ENCODE results near the gene PPFIA3. TPM values are rescaled to one million over a fixed set of nuclear protein-coding genes. Genes with fewer than 3 reads are reported as not detected.
"Not testable (repeated sequence)": the region's sequence is repeated elsewhere in the genome, so short reads cannot be mapped to it uniquely, and the experiment has no call there.

PPFIA3 gene
- 3.1 TPM for total RNA-seq
- long read RNA-seq, partial matches to known transcripts, result 2 of 8 reads
- long read RNA-seq, other reads (novel, unspliced or antisense), result 3 of 8 reads

DNA sequence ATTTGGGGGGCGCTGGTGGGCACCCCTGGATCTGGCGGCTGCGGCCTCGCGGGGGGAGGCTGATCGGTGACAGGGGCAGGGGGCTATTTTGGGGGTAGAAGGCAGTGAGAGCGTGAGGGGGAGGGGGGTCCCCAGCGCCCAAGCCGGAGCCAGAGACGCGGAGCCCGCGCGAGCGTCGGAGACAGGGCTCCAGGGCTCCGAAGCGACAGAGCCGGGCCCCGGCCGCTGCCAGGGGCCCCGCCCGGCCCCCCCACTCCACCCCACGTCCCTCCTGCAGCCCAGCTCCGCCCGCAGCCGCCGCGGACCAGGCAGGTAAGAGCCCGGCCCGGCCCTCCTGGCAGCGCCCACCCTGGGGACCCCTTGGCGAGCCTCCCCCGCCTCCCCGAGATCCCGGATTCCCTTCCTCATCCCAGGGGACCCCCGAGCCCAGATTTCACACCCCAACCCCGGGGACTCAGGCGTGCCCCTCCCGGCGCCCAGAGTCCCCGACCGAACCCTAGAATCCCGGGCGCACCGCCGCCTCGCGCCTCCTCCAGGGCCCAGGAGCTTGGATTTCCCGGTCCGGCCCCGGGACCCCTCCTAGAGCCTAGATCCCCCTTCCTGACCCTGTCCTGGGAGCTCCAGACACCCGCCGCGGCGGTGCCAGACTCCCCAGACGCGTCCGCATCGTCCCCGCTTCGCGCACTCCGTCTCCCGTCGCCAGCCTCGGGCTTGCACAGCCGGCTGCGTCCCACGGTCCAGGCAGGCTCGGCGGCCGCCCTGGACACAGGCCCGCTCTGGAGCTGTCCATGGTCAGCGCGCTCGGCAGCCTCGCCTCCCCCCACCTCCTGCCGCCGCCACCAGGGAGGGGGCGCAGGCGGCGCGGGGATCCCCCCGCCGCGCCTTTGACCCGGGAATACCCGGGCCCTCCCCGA, at the start of gene PPFIA3:
Gene PPFIA3 (plus strand): TSS at position 134 of the 914 bp plus-strand sequence. CDS start 8,330 bp downstream, outside the sequence.
- no peak for DNase-seq (ENCODE audit: low spot score)

DNA sequence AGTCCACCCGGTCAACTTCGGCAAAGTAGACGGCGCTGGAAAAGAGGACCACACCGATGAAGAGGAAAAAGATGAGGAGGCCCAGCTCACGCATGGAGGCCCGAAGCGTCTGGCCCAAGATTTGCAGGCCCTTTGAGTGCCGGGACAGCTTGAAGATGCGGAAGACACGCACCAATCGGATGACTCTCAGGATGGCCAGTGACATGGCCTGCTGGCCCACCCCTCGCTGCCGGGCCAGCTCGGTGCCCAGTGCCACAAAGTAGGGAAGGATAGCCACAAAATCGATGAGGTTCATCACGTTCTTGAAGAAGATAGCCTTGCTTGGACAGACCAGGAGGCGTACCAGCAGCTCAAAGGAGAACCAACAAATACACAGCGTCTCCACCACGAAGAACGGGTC, 48.9 kb upstream of the PPFIA3 start:
- DNase-seq (ENCODE audit: low spot score), result no peak

DNA sequence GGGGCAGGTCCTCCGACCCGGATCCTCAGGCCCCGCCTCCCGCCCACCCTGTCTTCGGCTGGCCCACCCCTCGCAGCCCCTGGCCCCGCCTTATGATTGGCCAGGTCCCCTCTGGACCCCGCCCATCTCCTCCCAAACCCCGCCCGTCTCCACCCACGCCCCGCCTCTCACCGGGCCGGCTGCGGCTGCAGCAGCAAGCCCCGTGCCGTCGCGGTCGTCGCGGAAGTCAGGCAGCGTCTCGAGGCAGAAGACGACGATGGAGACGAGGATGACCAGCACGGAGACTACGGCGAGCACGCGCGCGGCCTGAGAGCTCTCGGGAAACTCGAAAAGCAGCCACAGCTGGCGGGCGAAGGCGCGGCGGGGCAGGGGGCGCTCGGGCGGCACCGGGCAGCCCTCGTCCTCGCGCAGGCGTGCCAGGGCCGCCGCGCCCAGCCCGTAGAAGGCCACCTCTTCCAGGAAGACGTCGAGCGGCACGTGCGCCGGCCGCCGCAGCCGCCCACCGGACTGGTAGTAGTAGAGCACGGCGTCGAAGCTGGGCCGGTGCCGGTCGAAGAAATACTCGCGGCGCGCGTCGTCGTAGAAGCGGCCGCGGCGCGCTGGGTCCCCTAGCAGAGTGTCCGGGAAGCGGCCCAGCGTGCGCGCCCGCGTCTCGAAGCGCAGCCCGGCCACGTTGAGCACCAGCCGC, 47.3 kb upstream of the PPFIA3 start:
- no peak for DNase-seq (ENCODE audit: low spot score)

DNA sequence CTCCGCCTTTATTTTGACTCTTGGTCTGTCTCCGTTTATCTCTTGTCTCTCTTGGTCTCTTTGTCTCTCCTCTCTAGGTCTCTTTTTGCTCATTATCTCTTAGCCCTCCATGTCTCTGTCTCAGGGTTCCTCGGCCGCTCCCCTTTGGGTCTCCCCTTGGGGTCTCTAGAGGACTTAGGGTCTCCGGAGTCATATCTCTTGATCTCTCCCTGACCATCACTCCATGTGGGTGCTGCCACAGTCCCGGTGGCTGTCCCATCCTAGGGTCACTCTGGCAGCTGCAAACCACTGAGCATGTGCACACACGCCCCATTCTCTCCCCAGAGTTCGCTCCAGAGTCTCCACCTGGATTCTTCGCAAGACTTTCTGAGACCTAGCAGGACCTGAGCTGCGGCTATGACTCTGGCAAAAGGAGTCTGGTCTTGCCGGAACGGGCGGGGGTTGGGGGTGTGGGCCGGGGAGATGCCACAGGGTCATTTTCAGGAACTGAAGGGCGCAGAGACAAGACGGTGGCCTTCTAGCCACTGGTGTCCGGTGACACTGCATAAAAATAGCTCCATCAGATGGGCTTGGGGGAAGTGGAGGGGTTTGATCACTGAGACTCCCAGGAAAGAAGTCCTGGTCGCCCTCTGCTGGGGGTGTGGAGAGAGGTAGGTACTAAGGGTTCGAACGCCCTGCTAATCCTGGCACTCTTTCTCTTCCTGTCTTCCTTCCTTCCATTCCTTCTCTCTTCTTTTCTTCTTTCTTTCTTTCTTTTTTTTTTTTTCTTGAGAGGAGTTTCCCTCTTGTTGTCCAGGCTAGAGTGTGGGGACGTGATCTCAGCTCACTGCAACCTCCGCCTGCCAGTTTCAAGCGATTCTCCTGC, 45.6 kb upstream of the PPFIA3 start:
- DNase-seq (ENCODE audit: low spot score), result no peak

DNA sequence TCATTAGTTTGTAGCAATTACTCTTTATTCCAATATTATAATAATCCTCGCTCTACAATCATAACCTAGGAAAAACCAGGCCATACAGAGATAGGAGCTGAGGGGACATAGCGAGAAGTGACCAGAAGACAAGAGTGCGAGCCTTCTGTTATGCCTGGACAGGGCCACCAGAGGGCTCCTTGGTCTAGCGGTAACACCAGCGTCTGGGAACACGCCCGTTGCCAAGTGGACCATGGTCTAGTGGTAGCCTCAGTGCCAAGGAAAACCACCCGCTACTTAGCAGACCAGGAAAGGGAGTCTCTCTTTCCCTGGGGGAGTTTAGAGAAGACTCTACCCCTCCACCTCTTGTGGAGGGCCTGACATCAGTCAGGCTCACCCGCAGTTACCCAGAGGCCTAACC, 44.5 kb upstream of the PPFIA3 start:
- DNase-seq (ENCODE audit: low spot score), result not testable (repeated sequence)

DNA sequence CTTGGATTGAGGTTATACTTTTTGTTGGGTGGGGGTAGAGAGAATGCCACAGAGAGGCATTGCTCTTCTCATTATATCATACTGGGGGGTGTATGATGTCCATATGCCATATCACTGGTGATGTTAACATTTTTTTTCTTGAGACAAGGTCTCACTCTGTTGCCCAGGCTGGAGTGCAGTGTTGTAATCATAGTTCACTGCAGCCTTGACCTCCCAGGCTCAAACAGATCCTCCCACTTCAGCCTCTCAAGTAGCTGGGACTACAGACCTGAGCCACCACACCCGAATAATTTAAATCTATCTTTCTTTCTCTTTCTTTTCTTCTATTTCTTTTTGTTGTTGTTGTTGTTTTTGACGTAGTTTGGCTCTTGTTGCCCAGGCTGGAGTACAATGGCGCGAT, 39.0 kb upstream of the PPFIA3 start:
- no peak for DNase-seq (ENCODE audit: low spot score)

DNA sequence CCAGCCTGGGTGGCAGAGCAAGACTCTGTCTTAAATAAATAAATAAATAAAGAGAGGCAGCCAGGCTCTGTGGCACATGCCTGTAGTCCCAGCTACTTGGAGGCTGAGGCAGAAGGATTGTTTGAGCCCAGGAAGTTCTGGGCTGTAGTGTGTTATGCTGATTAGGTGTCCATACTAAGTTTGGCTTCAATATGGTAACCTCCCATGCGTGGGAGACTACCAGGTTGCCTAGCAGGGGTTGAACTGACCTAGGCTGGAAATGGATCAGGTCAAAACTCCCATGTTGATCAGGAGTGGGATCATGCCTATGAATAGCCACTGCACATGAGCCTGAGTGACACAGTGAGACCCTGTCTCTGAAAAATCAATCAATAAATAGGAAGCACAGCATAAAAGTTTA, 38.1 kb upstream of the PPFIA3 start:
- no peak for DNase-seq (ENCODE audit: low spot score)

DNA sequence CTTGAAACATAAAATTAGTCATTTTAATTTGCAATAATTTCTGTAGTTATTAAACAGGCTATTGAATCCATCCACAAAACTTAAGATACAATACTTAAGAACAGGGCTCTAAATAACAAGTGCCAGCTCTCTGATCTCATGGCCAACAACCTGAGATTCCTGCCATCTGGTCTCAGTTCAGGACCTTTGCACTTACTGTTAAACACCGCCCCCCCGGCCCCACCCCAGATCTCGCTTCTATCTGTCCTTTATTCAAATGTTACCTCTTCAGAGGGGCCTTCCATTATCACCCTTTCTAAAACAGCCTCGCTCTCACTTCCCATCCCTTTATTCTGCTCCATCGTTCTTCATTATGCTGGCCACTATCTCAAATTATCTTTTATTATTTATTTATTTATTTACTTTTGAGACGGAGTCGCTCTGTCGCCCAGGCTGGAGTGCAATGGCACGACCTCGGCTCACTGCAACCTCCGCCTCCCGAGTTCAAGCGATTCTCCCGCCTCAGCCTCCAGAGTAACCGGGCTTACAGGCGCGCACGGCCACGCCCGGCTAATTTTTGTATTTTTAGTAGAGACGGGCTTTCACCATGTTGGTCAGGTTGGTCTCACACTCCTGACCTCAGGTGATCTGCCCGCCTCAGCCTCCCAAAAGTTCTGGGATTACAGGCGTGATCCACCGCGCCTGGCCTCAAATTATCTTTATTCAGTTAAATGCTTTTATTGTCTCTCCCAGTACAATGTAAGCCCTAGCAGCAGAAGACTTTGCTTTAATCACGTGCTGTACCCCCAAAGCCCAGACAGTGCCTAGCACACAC, 34.9 kb upstream of the PPFIA3 start:
- no peak for DNase-seq (ENCODE audit: low spot score)

DNA sequence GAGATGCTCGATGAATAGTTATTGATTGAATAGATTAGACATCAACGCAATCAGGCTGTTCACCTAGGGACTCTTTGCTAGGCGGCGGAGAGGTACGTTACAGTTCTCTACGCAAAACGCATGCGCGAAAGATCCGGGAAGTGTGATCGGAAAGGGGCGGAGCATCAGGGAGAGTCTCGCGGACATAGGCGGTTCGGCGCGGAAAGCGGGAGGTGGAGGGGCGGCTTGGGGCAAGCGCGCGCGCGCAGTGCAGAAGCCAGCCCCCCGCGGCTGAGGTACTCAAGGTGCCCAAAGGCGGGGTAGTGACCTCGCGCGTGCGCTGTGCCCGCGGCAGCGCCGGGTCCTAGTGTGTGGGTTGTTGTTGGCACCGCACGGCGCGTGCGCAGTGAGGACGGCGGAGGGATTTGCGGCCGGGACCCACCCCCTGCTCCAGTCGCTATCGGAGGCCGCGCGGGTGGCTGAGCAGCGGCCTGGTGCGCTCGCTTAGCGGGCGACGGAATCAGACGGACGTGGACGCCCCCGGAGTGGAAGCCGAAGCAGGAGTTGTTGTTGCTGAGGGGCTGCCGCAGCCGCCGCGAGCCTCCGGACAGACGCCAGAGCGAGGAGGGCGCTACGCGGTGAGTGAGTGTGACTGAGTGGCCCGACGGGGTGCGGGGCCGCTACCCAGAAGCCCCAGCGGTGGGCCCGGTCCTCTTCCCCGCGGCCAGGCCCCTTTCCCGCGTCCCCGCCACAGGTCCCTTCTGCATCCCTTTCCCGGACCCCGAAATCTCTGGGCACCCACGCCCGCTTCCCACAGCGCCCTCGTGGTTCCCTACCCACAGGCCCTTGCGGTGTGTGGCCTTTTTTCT, 34.1 kb upstream of the PPFIA3 start, which contains the start of gene SNRNP70:
Gene SNRNP70 (plus strand): TSS at position 432 of the 848 bp plus-strand sequence. CDS start 964 bp downstream, outside the sequence.
- DNase-seq (ENCODE audit: low spot score), result peak; percentile 100

DNA sequence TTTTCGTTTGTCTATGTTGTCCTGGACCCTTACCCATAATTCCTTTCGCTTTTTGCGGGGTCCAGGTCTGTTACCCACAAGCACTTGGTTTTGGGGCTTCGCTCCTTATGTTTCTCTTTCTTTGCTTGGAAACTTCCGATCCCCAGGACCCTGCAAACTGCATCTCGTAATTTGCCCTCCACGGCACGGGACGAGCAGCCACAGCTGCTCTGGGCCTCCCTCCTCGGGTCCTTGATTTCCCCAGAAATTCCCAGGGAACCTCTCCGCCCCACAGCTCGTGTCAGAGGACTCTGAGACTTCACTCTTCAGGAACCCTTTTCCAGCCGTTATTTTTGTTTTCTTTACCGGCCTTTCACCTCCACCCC, 33.5 kb upstream of the PPFIA3 start:
- no peak for DNase-seq (ENCODE audit: low spot score)

DNA sequence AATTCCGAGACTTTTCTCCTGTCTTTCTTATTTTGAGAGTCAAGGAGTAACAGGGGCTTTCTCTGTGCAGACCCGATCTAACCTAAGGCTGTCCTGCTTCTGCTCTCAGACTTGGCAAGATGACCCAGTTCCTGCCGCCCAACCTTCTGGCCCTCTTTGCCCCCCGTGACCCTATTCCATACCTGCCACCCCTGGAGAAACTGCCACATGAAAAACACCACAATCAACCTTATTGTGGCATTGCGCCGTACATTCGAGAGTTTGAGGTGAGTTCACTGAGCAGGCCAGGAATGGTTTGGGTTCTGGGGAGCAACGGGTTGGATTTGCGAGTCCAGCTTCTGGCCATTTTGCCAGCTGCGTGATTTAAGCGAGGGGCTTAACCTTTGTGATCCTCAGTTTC, 33.0 kb upstream of the PPFIA3 start:
- no peak for DNase-seq (ENCODE audit: low spot score)

DNA sequence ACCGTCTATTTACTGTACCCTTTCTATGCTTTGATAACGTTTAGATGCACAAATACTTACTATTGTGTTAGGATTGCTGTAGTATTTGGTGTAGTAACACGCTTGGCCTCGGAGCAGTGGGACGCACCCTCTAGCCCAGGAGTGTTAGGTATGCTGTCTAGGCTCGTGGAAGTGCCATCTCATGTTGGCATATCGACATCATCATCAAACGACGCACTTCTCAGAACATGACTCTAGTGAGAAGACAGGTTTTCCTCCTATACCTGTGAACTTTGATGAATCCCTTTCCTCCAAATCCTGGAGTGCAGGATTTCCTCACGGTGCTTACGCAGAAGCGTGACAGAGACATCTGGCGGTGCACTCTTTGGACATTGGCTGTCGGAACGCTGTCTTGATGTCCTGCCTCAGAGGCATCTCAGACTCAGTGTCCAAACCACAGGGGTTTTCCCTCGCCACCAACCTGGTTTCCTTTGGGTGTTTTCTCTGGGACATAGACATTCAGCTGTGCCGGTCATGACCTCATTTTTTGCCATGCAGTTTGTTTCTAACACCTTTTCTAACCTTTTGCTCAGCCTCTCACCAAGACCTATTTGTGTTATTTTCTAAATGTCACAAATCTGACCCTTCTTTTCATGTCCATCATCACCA, 27.8 kb upstream of the PPFIA3 start:
- DNase-seq (ENCODE audit: low spot score), result no peak

DNA sequence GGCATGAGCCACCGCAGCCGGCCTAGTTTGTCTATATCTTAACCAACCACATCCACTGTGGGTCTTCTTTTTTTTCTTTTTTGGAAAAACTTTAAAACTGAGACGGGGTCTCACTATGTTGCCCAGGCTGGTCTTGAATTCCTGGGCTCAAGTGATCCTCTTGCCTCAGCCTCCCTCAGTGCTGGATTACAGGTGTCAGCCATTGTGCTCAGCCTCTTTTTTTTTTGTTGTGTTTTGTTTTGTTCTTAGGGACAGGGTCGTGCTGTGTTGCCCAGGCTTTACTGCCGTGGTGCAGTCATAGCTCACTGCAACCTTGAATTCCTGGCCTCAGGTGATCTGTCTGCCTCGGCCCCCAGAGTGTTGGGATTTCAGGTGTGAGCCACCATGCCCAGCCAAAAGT, 26.7 kb upstream of the PPFIA3 start:
- DNase-seq (ENCODE audit: low spot score), result no peak

DNA sequence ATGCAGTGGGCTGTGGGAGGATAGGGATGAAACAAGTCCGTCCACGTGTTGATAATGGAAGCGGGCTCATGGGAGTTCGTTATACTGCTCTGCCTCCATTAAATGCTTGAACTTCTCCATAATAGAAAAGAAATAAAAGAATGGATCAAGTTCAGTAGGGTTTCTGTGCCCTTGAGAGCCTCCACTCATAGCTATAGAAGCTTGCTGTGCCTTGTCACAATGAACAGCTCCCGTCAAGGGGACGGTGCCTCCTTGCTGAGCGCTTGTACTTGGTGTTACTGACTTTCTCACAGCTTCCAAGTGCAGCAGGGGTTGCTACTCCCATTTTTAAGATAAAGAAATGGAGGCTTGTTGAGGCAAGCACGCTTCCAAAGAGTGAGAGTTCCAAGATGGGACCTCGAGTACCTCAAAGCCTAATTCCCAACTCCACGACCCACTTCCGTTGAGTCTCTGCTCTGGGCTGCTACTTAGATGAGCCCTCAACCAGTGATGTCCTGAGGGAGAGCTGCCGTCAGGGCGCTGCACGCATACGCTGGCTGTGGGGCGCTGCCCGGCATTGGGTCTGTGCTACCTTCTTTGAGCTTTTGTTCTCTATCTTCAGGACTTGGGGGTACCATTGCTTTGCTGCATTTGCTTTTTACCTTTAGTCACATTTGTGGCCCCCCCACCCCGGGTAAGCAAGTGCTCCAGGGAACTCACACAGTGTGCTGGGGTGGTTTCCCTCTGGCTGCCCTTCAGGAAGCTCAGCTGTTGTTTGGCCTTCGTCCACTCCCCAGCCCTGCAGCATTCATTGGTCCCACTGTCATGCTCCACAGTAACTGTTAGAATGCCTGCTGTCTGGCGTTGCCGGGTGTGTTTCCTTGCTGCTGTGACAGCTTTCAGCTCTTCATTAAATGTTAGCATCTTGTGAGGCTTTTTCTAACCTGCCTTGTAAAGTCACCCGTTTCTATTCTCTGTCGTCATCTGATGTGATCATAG, 24.6 kb upstream of the PPFIA3 start:
- DNase-seq (ENCODE audit: low spot score), result no peak

DNA sequence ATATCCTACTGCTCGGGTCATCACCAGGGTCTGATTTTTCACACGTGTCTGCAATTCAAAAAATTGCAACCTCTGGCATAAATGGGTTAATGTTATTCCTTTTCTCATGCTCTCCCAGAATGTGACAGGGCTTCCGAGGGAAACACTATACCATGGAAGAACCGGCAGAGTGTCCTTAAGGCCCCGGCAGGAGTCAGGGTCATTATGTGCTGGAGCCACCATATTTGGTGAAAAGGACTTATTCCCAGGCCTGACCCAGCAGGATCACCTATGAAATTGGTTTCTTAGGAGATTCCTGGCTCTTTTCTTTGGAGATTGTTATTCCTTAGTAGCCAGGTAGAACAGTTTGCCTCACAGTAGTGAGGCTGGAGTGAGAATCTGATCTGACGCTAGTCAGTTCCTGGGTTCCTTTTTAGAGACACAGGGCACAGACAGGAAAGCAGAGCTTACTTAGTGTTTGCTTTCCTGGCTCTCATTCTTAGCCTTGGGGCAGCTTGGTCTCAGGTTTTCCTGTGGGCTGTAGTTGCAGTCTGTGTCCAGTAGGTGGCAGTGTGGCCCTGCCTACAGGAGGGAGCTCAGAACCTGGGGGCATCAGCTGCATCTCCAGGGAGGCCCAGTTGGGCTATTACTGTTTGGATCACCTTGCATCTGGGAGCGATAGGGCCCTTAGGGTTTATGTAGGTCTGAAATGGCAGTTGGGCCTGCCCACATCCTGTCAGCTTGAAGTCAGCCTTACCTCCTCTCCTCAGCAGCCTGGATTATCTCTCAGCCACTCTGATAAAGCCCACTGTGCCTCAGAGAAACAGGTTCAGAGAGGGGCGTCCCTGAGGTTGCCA, 21.7 kb upstream of the PPFIA3 start:
- no peak for DNase-seq (ENCODE audit: low spot score)

DNA sequence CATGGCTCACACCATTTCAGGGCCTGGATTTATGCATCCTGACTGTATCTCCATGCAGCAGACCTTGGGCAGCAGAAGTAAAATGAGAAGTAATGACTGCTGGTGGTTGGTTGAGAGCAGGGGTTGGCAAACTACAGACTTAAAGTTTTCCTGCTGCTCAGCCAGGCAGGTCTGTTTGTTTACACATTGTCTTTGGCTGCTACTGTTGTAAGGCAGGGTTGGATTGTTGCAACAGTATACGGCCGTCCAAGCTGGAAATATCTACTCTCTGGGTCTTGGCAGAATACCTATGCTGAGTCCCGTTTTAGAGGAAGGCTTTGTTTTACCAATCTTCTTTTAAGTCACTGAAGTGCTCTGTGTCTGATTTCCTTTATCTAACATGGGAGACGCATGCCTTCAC, 20.5 kb upstream of the PPFIA3 start:
- no peak for DNase-seq (ENCODE audit: low spot score)

DNA sequence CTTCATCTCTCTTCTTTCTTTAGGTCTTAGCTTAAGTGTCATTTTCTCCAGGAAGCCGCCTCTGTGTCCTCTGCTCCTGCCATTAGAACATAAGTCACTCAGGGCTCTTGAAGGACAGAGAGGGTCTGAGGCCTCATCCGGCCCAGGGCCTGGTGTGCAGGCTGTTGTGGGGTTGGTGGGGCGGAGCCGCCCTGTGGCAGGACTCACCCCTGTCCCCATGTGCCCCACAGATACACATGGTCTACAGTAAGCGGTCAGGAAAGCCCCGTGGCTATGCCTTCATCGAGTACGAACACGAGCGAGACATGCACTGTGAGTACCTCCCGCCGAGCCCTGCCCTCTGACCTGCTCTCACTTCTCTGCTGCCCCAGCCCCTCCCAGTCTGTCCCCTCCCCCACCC, 18.2 kb upstream of the PPFIA3 start:
- DNase-seq (ENCODE audit: low spot score), result no peak
